PC-9 (cell line): ENCODE measurements around the gene AMOTL1.

Experiments
- EZH2 ChIP-seq: fragments of 200-600 bp; sonication (generic); IDR thresholded peaks from 2 replicates; pipeline ENCODE4 v1.8.0; 2017; ENCODE audit warnings: antibody characterized with exemption, low read depth
- TF ChIP-seq, protein P1 (sequence below): fragments of 200-600 bp; sonication (generic); conservative IDR thresholded peaks from 2 replicates; pipeline ENCODE4 v1.6.1; 2017; ENCODE audit warnings: mixed run types, antibody characterized with exemption, mild to moderate bottlenecking, moderate library complexity

DNA sequence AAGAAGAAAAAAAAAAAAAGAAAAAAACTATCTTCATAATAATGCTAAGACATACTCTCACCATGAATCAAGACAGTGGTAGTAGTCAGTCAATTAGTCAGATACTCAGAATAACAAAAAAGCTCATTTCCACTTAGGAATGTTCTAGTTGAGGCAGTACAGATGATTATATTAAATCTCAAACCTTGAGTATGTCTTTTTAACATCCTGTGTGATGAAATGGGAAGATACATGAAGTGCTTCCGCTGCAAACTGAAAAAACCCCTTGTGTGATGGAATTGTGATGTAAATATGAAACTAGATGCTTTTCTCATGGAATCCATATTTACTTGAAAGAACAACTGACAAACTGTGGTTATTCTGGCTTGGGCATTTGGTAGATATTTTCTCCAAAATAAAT is 13.7 kb downstream of the AMOTL1 start:
- TF ChIP-seq, protein P1, sequence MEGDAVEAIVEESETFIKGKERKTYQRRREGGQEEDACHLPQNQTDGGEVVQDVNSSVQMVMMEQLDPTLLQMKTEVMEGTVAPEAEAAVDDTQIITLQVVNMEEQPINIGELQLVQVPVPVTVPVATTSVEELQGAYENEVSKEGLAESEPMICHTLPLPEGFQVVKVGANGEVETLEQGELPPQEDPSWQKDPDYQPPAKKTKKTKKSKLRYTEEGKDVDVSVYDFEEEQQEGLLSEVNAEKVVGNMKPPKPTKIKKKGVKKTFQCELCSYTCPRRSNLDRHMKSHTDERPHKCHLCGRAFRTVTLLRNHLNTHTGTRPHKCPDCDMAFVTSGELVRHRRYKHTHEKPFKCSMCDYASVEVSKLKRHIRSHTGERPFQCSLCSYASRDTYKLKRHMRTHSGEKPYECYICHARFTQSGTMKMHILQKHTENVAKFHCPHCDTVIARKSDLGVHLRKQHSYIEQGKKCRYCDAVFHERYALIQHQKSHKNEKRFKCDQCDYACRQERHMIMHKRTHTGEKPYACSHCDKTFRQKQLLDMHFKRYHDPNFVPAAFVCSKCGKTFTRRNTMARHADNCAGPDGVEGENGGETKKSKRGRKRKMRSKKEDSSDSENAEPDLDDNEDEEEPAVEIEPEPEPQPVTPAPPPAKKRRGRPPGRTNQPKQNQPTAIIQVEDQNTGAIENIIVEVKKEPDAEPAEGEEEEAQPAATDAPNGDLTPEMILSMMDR = no peak
- TF ChIP-seq EZH2 = no peak
